BJ (cell line): ENCODE data around the gene AKAP8L. TPM values are rescaled to one million over a fixed set of nuclear protein-coding genes. Genes with fewer than 3 reads are reported as not detected.

Source experiments
- CTCF ChIA-PET: fragments of 350-600 bp; formaldehyde crosslinking; extraction: SDS; loops from one replicate; lab custom pipeline; 2021; ENCODE audit warnings: antibody characterized with exemption, inconsistent platforms; lab: Yijun Ruan, JAX
- POLR2A ChIA-PET: fragments of 300-600 bp; sonication (Branson Sonifier 250); formaldehyde crosslinking; extraction: SDS; loops from one replicate; lab custom pipeline; 2021; ENCODE audit warnings: antibody characterized with exemption; lab: Charles Lee
- DNase-seq: peaks from one replicate; pipeline ENCODE4 v3.0.0-alpha.2; 2011; ENCODE audit warnings: low read depth
- H3K27me3 ChIP-seq: 2 replicates; pipeline ENCODE4 v1.6.0; 2011; ENCODE audit warnings: low read length; ENCODE audit not compliant: control insufficient read depth, insufficient read depth
- H3K36me3 ChIP-seq: 2 replicates; pipeline ENCODE4 v1.5.1; 2011; ENCODE audit warnings: low read length; ENCODE audit not compliant: control insufficient read depth, insufficient read depth
- H3K4me3 ChIP-seq: 2 replicates; pipeline ENCODE4 v1.5.1; 2011; ENCODE audit warnings: low read depth, mild to moderate bottlenecking, control low read depth, low read length
- CTCF ChIP-seq: IDR thresholded peaks from 2 replicates; pipeline ENCODE4 v1.5.1; 2011; ENCODE audit warnings: low read depth, mild to moderate bottlenecking, control low read depth, inconsistent platforms, low read length, moderate library complexity; ENCODE audit not compliant: insufficient read depth
- polyA minus RNA-seq: library from RNA; depleted of rRNA, polyadenylated mRNA; stranded (reverse); fragments of >200 nt; gene quantifications from 2 replicates; pipeline ENCODE4 v1.2.3, GENCODE V29; 2011; rRNA and poly(A)+ RNA removed
- polyA plus RNA-seq: library from polyadenylated mRNA; depleted of rRNA; stranded (reverse); fragments of >200 nt; gene quantifications from 2 replicates; pipeline ENCODE4 v1.2.3, GENCODE V29; 2011; rRNA removed

Gene AKAP8L, protein sequence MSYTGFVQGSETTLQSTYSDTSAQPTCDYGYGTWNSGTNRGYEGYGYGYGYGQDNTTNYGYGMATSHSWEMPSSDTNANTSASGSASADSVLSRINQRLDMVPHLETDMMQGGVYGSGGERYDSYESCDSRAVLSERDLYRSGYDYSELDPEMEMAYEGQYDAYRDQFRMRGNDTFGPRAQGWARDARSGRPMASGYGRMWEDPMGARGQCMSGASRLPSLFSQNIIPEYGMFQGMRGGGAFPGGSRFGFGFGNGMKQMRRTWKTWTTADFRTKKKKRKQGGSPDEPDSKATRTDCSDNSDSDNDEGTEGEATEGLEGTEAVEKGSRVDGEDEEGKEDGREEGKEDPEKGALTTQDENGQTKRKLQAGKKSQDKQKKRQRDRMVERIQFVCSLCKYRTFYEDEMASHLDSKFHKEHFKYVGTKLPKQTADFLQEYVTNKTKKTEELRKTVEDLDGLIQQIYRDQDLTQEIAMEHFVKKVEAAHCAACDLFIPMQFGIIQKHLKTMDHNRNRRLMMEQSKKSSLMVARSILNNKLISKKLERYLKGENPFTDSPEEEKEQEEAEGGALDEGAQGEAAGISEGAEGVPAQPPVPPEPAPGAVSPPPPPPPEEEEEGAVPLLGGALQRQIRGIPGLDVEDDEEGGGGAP
- polyA plus RNA-seq, result 25.8 and 27.5 TPM in 2 replicates
- polyA minus RNA-seq, result 32.7 and 47.1 TPM in 2 replicates

- POLR2A ChIA-PET, result interaction anchor here (0.5 to 1.2 kb wide), 2 partner anchors 40 to 223 kb away, joined by 4 to 6 read pairs; no protein-coding TSS in a partner anchor
- CTCF ChIA-PET, result interaction anchor here (0.6 to 2.9 kb wide), 20 partner anchors 8 to 851 kb away, joined by 3 to 11 read pairs (median 4); no protein-coding TSS in a partner anchor
- peaks cover 20% of the 10 kb centered on the region for H3K36me3 ChIP-seq
- H3K4me3 ChIP-seq, result peak within 1 kb of the TSS; percentile 99
- peak; percentile 77 for TF ChIP-seq CTCF
- H3K27me3 ChIP-seq, result no peaks in the 10 kb centered on the region
- peak; percentile 99 for DNase-seq
Measured at GRCh38 chr19:15418579-15419412, at the start of gene AKAP8L. Gene AKAP8L (minus strand): TSS chr19:15418988. CDS start chr19:15418923, 65 bp downstream.

DNA sequence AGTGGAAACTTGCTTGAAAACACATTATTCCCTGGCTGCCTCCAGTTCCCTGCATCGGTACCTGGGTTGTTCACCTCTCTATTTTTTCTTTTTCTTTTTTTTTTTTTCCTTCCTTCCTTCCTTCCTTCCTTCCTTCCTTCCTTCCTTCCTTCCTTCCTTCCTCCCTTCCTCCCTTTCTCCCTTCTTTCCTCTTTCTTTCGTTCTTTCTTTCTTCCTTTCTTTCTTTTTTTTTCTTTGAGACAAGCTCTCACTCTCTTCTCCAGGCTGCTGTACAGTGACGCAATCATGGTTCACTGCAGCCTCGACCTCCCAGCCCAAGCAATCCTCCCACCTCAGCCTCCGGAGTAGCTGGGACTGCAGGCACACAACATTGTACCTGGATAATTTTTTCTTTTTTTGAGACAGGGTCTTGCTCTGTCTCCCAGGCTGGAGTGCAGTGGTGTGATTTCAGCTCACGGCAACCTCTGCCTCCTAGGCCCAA is 49.0 kb upstream of the AKAP8L start:
- ChIA-PET CTCF (interaction anchor here (1.2 kb wide), 2 partner anchors 12 to 88 kb away, joined by 3 read pairs; partner anchors contain the start of gene PGLYRP2), POLR2A (no interaction called here)
- Histone ChIP-seq H3K4me3 (no peak overlapping the region), H3K36me3 (no peaks in the 10 kb centered on the region), H3K27me3 (peaks cover 9% of the 10 kb centered on the region)
- DNase-seq, result no peak
- TF ChIP-seq CTCF, result no peak

GRCh38 chr19:15466851-15467733 is 48.3 kb upstream of the AKAP8L start:
- no peak for TF ChIP-seq CTCF
- Histone ChIP-seq H3K36me3 (no peaks in the 10 kb centered on the region), H3K4me3 (no peak overlapping the region), H3K27me3 (peaks cover 9% of the 10 kb centered on the region)
- ChIA-PET CTCF (interaction anchor here (0.9 to 1.2 kb wide), 3 partner anchors 12 to 89 kb away, joined by 3 to 4 read pairs (median 3); partner anchors contain the start of gene PGLYRP2), POLR2A (interaction anchor here (0.5 kb wide), 1 partner anchor 10 kb away, joined by 8 read pairs; no protein-coding TSS in a partner anchor)
- DNase-seq, result no peak
